Activated CD4-positive, CD25-positive, alpha-beta regulatory T cell treated with anti-CD3 and anti-CD28 coated beads, Interleukin-2, amount 50 U/mL, for 24 hours (primary cell): Measurements from ENCODE around the gene ZNRF1.
"Not testable (repeated sequence)": the region's sequence is repeated elsewhere in the genome, so short reads cannot be mapped to it uniquely, and the experiment has no call there.

Experiments used
- ATAC-seq, 2 donors: fragments of 150-1000 bp; cut with Tn5 transposase; one replicate each; pipeline ENCODE4 v1.10.0; 2021; ENCODE audit warnings: mild to moderate bottlenecking in 1 of 2, moderate library complexity in 1 of 2

Gene ZNRF1

DNA sequence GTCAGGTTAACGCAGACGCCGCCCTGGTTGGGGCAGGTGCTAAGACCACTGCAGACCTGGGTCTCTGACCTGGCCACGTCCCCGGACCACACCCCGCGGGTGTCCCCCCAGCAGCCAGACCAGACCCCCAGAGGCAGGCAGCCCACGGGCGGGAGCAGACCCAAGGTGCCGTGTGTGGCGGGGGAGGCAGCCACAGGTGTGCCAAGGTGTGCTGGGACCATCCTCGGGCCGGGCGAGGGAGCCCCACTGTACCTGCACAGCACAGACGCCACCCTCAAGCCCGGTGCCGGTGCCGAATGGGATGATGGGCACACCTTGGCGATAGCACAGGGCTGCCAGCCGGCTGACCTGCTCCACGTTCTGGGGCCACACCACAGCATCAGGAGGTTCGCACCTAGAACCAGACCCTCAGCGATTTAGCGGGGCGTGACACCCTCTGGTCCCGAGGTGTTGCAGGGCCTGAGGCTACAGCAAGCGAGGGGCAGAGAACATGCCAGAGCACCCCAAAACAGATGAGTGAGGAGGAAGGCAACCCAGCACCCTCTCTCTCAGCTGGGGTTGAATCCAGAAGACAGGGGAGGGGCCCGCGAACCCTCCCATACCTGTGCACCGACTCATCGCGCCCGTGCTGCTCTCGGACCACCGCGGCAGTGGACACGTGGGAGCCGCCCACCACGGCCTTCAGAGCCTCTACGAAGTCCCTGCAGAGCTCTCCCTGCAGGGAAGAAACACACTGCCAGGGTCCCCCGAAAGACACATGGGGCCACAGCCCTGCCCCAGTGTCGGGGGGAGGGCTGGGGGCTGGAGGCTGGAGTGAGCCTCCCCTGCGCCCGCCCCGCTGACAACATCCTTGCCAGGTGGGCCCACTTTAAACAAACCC lies 116.4 kb downstream of the ZNRF1 start:
- ATAC-seq: no peak

DNA sequence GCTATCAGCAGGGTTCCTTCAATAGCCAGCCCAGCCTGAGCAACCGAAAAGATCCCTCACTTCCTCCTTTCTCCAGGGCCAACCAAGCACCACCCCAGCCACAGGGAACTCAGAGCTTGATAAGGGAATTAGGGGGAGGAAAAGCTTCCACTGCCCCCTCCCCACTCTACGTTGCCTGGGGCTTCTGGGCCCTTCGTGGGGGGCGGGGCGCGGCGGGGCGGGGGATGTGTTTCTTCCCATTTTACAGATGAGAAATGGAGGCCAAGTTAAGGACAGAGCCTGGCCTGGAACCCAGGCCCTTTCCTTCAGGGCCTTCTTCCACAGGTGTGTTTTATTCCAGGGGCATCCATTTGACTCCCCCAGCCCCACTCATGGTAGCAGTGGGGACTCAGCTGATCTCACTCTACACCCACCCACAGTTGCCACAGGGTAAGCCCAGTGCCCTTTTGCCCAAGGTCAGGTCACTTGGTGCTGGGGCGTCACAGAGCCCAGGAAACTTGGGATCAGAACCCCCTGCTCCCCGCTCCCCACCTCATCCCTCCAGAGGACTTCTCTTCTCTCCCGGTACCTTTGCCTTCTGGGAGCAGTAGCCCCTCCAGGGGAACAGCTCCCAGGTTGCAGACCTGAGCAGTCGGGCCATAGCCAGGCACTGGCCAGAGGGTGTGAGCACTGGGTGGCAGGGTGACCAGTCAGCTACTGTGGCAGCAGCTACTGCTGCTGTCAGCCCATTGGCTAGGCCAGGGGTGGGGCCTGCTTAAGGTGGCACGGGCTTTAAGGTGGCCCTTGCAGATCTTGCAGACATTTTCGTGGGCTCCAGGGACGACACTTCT lies 117.5 kb downstream of the ZNRF1 start, which contains the start of gene LDHD:
Gene LDHD (minus strand): TSS at position 700 of the 830 bp plus-strand sequence. CDS start 60 bp downstream, at position 640.
- peak; percentile 35 to 64 for ATAC-seq

DNA sequence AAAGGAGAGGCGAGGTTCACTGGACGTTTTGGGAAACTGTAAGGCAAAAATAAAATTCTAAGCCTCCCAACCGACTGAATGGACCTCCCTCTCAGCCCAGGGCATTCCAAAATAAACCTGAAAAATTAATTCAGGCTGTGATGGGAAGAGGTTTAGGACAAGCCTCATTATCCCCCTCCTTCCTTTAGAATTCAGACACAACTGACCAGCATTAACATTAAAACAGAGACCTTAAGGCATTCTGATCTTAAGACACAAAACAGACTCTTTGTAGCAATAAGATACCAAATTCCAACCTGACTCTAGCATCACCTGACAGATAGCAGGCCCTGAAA lies 118.1 kb downstream of the ZNRF1 start:
- ATAC-seq: no peak

DNA sequence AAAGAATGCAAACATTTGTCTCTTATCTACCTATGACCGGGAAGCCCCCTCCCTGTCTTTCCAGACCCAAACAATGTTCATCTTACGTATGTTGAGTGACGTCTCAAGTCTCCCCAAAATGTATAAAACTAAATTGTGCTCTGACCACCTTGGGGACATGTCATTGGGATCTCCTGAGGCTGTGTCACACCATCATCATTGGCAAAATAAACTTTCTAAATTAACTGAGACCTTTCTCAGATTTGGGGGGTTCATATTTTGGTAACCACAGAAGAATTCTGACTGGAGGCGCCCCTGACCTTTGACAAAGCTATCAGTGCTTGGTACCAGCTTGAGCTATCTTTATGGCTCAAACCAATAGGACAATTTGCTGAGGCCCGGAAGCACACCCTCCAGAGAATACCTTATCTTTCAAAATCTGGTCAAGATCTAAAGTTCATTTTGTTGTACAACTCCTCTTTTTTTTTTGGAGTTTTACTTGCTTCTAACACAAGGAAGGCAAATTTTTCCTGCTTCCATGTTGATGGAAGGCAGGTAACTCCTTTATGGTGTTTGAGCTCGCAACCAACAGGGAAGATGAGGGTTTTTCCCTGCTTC lies 120.2 kb downstream of the ZNRF1 start:
- ATAC-seq: no peak

DNA sequence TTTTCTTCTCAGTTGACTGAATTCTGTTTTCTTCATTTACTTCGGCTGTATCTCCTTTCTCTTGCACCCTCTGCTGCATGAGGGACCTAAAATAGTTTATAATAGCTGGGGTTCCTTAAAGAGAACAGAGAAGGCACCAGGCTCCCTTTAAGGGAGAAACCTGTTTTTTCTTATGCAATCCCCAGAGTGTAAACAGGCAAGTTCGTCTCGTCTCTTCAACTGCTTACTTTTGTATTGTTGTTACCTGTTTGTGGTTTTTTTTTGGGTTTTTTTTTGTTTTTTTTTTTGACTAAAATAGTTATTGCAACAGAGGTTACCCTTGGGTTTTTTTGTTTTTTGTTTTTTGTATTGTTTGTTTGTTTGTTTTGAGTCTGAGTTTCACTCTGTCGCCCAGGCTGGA lies 121.4 kb downstream of the ZNRF1 start:
- ATAC-seq: no peak

DNA sequence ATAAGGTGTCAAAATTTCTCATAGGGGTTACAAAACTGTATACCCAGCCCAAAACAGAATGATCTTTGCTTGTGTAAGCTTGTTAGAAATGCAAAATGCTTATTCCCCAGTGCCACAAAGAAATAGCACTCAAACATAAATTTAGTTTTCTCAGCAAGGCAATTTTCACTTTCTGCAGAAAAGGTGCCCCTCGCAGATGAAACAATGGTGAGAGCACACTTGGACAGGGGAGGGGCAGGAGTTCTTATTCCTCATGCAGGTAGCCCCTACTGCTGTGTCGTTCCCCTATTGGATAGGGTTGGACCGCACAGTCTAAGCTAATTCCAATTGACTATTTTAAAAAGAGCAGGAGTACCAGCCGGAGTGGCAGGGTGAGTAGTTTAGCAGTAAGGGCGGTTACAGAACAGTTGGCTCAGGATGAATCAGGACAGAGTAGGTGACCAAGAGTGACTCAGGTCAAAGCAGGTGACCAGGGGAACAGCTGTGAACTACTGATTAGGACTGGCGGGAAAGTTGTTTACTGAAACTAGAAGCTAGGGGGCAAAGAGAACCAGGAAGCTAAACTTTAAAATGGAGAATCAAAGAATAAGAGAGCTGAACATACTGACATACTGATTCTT lies 123.2 kb downstream of the ZNRF1 start:
- no peak for ATAC-seq

DNA sequence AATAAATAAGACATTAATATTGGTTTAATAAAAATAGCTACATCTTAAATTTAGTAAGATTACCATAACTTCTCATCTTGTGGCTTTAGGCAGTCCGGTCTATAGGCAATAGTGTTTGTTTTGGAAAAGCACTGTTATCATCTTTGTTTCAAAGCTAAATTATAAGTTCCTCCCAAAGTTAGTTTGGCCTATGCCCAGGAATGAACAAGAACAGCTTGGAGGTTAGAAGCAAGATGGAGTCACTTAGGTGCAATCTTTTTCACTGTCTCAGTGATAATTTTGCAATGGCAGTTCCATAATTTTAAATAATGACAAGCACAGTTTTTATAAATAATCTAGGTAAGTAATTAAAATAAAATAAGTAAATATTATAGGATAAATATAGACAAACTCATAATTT lies 123.8 kb downstream of the ZNRF1 start:
- no peak for ATAC-seq

DNA sequence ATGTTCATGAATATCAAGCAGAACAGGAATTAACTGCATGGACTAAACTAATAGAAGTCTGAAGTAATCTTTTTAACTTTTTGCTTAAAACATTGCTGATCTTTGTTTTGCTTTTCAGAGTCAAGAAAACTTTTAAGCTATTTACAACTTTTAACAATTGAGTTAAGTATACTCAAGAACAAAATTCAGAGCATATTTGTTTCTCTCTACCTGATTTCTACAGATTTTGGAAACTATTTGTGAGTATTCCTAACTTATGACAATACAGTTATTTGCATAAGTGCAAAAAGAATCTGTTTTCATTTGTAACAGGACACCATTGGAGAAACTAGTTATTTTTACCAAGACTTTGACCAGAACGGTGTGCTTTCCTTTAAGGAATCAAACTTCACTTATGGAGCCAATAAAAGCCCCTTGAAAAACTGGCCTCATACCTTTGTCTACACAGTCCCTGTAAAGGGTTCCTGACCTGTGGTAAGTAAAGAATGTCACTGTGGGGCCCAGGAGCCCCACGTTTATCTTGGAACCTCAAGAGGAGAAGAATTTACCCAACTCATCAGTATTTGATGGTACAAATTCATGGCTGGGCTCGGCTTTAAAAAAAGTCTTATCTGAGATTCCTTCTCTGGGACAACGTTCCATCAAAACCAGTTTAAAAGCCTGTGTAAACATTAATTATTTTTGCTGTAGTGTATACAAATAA lies 129.0 kb downstream of the ZNRF1 start:
- no peak for ATAC-seq

DNA sequence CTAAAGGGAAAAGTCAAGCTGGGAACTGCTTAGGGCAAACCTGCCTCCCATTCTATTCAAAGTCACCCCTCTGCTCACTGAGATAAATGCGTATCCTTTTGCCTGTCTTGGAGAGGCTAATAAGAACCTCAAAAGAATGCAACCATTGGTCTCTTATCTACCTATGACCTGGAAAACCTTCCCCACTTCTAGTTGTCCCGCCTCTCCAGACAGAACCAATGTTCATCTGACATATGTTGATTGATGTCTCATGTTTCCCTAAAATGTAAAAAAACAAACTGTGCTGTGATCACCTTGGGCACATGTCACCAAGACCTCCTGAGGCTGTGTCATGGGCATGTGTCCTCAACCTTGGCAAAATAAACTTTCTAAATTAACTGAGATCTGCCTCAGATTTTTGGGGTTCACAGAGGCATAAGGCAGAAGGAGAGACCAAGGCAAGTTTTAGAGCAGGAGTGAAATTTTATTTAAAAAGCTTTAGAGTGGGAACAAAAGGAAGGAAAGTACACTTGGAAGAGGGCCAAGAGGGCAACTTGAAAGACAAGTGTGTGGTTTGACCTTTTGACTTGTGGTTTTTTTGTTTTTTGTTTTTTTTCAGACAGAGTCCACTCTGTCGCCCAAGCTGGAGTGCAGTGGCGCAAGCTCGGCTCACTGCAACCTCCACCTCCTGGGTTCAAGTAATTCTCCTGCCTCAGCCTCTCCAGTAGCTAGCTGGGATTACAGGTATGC lies 130.8 kb downstream of the ZNRF1 start:
- ATAC-seq: not testable (repeated sequence)

DNA sequence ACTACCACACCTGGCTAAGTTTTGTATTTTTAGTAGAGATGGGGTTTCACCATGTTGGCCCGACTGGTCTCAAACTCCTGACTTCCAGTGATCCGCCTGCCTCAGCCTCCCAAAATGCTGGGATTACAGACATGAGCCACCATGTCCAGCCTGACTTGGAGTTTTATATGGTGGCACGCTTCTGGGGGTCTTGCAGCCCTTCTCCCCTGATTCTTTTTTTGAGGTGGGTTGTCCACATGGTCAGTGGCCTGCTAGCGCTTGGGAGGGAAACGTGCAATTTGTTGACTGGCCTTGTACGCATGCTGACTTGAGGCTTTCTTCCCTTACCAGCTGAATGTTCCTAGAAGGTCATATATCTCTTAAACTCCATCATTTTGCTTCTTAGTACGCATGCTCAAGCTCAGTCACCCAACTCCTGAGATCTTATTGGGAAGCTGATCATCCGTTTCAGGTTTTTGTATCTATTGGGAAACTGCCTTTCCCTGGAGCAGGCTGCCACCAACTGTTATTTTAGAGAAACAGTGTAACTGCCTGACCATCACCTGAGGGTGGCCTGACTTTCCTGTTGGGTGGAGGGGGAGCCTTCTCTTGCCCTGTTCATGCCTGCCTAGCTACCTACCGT lies 131.4 kb downstream of the ZNRF1 start:
- ATAC-seq: no peak

DNA sequence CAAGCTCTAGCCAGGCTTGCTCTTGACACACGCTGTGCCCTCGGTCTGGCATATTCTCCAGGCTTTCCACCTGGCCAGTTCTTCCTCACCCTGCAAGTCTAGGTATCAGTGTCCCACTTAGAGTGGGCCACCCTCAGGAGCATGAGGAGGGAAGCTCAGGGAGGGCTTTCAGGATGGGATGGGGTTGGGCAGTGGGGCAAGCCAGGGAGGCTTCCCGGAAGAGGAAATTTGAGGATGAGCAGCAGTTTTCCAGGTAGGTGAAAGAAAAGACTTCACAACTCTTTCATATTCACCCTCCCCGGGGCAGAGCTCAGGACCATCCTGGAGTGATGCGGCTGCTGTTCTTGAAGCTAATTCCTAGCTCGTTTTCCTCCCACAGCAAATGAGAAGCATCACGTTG lies 132.3 kb downstream of the ZNRF1 start:
- no peak for ATAC-seq

DNA sequence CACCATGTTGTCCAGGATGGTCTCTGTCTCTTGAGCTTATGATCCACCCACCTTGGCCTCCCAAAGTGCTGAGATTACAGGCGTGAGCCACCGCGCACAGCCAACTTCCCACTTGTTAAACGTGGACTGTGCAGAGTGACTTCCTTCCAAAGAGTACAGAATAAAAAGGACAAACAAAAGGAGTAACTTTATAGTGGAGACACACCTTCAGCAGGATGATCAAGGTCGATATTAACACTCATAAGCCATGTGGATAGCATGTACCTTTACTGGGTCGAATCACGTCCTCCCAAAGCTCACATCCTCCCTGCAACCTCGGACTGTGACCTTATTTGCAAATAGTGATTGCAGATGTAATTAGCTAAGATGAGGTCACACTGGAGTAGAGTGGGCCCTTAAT lies 139.4 kb downstream of the ZNRF1 start:
- ATAC-seq: no peak

DNA sequence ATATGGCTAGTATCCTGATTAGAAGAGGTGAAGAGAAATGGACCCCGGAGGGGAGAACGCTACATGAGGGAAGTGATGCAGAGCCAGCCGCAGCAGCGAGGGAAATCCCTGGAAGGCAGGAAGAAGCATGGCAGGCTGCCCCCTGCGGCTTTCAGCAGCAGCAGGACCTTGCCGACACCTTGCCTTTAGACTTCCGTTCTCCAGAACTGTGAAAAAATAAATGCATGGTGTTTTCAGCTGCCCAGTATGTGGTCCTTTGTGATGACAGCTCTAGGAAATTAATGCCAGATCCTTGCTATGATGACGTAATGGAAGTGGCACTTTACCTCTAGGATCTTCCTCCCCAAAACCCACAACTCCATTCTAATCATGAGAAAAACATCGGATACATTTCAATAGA lies 139.8 kb downstream of the ZNRF1 start:
- no peak for ATAC-seq

DNA sequence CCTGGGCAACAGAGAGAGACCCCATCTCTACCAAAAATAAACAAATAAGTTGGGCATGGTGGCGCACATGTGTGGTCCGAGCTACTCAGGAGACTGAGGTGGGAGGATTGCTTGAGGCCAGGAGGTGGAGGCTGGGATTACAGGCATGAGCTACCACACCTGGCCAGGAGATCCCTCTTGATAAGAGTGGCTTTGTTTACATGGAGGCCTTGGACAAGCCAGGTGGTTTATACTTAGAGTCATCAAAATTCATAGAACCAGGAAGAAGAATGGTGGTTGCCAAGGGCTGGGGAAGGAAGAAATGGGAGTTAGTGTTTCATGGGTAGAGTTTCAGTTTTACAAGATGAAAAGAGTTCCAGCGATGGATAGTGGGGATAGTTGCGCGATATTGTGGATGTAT lies 140.7 kb downstream of the ZNRF1 start:
- no peak for ATAC-seq

DNA sequence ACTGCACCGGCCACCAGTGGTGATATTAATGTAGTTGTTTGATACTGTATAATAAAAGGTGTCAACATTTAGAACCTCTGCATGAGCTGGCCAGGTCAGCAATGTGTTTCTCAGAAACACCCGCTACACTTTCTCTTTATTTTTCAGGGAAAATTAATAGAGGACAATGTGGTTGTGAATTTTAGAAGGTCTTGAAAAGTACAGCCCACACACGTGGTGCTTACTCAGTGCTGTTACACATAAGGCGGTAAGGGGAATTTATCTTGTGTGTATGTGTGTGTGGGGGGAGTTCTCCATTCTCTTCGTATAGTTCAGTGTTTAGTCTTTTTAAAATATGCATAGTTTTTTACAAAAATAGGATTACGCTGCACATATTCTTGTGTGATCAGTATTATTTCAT lies 145.1 kb downstream of the ZNRF1 start:
- no peak for ATAC-seq

DNA sequence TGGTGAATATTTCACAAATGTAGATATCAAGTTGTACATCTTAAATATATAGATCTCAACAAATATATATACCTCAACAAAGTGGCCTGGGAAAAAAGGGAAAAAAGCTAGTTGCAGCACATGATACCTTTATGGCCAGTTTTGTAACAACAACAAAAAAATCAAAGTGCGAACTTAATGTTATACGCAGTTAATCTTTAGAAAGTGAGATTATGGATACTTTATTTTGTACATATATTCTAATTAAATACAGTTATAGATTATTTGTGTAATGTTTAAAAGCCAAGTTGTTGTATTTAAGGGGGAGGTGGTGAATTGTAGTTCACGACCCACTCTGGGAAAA lies 149.1 kb downstream of the ZNRF1 start:
- ATAC-seq: no peak

DNA sequence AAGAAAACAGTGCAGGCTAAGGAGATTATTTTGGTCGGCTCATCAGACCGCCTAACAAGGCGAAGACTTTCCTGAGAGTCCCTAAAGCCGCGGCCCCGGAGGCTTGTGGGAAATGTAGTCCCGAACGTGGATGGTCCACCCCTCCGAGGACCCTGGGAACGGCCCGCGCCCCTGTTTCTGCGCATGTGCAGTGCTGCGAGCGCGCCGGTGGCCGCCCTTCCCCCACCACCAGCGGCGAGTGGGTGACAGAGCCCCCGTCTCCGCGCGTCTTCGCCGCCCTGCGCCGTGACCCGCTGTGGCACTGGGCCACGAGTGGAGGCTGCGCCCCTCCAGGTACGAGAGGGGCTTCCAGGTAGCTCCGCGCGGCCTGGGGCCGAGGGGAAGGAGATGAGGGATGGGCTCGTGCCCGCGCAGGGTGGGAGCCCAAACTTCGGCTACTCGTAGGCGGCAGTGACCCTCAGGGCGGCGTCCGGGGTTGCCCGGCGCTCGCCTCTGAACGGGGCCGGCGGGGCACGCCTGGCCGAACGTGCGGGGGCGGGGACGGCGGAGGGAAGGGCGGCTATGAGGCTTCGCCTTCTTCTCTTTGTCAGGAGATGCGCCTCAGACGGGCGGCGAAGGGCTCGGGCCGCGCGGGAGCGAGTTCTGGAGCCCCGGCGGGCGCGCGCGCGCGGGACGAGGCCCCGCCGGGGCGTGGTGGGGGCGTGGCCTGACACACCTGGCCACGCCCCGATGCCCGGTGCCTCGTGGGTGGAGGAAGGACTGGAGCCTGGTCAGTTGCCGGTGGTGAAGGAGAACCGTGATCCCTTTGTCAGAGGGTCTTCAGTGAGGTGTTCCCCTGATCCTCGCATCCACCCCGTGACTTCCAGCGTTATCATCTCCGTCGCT lies 149.7 kb downstream of the ZNRF1 start, which contains the start of gene ZFP1:
Gene ZFP1 (plus strand): TSS at position 214 of the 885 bp plus-strand sequence. CDS start 4,428 bp downstream, outside the sequence.
- ATAC-seq: peak; percentile 93 to 94

DNA sequence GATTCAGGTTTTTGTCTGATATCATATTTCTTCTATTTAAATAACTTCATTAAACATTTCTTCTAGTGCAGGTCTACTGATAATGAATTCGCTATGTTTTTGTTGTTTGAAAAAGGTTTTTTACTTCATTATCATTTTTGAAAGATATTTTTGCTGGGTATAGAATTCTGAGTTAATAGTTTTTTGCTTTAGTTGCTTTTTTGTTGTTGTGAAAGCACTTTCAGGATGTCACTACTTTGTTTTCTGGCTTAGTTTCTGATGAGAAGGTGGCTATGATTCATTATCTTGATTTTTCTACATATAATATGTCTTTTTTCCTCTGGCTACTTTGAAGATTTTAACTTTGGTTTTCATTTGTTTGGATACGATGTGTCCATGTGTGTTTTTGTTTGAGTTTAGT lies 153.0 kb downstream of the ZNRF1 start:
- no peak for ATAC-seq

DNA sequence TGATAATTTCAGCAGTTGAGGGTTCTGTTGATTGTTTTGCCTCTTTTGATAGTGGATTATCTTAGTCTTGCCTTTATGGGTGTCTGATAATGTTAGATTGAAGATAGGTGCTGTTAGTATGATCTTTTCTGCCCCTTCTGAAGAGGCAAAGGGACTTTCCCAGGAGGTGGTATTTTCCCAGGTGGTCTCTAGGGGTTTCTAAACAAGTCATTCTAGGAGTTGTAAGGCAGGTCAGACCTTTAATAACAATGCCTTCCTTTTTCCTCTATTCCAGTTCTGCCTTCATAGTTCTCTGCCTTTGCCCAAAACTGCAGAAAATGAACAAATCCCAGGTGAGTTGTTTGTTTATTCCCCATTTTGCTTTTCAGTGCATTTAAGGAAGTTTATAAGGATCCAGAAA lies 153.8 kb downstream of the ZNRF1 start:
- no peak for ATAC-seq

DNA sequence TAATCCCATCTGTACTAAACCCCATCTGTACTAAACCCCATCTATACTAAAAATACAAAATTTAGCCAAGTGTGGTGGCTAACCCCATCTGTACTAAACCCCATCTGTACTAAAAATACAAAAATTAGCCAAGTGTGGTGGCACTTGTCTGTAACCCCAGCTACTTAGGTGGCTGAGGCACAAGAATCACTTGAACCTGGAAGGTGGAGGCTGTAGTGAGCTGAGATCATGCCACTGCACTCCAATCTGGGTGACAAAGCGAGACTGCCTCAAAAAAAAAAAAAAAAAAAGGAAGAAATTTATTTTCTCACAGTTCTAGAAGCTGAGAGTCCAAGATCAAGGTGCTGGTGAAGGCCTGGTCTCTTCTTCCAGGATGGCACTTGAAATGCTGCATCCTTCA lies 161.6 kb downstream of the ZNRF1 start:
- no peak for ATAC-seq
